CD4-positive, alpha-beta T cell treated with Interleukin-17A for 4 hours (primary cell): Measurements from ENCODE around the gene RAI14.

Experiments
- DNase-seq: peaks from one replicate; pipeline ENCODE4 v3.0.0-alpha.2; 2020; ENCODE audit warnings: mixed read lengths

The RAI14 gene

DNA sequence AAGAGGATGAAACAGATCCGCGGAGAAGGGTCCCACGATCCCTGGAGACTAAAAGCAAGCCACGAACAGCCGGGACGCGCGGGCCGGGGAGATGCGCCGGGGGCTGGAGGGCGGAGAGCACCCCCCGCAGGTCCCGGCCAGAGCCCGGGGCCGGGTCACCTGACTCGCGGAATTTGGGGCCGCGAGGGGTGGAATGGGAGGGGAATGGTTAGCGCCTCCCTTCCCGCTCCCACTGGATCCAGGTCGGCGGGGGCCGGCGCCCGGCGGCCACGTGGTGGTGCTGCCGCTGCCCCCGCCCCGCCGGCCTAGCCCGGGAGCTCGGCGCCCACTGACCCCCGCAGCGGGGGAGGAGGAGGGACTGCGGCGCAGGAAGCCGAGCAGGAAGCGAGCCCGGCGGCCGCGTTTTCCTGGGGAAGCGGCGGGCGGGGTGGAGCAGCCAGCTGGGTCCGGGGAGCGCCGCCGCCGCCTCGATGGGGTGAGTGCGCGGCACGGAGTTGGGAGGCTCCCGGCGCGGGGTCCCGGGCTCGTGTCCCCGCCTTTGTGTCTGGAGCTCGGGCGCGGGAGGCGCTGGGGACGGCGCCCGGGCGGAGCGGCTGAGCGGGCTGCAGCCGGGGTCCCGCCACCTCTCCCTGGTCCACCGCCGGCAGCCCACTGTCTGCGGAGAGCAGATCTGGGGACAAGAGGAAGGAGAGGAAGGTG, at the start of gene RAI14:
TSS of gene RAI14 (plus strand) at position 328 of the 699 bp plus-strand sequence. CDS start 30,592 bp downstream, outside the sequence.
- DNase-seq = peak; percentile 44

DNA sequence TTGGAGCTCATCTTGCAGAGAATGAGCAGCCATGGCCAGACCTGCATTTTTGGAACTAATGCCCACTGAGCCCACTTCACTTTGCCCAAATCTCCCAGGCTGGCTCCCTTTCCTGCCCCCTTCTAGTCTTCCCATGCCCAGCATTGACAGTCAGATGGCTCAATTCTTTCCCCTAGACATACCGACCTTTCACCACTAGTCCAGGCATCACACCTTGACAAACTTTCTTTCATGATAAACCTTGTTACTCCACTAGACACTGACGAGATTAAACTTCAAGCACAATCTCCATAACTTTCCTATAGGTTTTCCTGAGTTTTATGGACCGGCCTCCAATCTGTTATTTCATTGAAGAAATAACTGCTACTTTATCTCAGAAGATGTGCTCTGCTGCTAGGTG, 47.8 kb upstream of the RAI14 start:
- DNase-seq = no peak

DNA sequence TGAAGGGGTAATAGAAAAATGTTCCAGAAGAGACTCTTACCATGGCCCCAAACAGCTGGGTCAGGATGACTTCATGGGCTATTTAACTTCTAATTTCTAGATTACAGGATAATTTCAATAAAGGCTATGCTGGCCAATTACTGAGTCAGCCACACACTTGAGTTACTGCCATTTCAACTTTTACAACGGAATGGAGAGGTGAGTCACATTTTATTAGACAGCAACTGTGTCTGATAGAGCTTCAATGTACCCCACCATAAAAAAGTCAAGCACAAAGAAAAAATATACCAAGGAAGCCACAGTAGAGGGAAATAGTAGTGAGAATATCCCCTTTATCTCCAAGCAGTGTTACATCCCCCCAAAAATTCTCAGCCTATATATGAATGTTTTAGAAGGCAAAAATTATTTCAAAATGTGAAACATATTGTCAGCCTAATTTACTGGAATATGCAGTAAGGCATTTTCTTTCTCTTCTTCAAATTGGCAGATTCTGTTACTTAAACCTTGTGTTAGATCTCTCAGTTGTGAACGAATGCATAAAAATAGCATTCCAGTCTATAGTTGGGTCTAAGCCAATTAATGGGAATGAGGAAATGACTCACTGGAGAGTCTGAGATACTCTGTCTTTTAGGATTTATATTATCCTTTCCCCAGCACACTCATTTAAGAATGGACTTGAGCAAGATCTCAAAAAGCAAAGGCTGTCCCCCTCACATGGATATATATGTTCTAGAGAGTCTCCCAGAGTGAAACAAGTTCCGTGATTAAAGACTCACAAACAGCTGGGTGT, 47.1 kb upstream of the RAI14 start:
- no peak for DNase-seq

DNA sequence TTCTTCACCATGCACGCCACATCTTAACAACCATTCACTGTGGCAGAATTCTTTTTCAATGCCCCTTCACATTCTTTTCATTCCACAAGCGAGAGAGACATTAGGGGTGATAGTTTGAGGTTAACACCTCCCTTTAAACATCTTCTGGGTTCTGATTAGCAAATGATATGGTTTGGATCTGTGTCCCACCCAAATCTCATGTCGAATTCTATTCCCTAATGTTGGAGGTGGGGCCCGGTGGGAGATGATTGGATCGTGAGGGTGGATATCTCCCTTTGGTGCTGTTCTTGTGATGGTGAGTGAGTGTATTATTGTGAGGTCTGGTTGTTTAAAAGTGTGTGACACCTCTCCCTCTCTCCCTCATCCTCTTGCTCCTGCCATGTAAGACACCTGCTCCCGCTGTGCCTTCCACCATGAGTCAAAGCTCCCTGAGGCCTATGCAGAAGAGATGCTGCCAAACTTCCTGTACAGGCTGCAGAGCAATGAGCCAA, 46.1 kb upstream of the RAI14 start:
- no peak for DNase-seq

GRCh38 chr5:34610546-34610945, 45.6 kb upstream of the RAI14 start:
- DNase-seq = no peak

DNA sequence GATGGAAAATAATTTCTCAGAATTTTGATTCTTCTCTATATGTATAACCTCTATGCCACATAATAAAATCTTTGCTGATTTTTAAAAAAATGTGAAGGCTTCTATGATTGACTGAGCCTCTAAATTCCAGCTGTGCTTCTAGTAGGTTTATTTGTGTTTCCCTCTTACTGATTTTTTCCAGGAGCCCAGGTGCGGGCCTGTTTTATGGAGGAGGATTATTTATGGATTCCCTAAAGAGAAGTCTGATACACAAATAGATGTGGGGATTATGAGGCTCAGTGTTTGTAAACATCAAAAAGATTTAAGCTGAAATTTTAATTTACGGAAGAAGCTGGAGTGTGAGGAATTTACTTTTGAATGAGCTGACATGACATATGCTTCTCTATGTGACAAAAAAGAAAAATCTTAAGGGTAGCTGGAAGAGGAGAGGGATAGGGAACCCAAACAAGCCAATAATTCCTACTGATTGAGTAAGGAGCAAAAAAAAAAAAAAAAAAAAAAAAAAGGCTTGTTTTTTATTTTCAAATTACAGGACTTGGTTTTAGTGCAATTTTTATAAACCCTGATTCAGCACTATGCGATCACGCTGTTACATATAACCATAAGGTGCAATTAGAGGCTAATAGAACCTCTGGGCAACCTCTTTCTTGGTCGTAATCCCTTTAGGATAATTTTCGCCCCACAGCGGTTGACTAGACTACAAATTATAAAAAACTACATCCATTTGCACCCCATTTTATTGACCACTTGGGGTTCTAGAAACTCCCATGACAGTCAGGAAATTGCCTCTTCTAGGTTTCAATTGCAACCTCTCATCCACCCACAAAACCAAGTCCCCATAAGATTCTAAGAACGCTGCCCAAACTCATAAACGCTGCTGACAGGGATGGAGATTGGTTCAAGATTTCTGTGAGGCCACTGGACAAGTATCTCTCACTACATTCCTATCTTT, 44.4 kb upstream of the RAI14 start:
- DNase-seq = no peak

DNA sequence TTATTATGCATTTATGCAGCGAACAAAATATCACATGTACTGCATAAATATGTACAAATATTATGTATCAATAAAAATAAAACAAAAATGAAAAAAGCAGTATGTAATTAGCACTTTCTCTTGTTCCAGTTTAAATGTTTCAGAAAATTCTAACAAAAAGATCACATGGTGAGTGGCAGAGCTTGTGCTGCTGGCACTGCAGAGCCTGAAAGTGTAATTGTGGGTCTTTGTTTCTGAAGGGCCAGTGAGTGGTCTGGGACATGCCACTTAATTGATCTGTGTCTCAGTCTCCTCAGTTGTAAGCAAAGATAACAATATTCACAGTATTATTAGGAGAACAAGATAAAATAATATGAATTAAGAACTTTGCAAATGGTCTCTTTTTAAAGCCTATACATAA, 39.5 kb upstream of the RAI14 start:
- DNase-seq = no peak

- no peak for DNase-seq
Measured at GRCh38 chr5:34618371-34619065, 37.6 kb upstream of the RAI14 start.

DNA sequence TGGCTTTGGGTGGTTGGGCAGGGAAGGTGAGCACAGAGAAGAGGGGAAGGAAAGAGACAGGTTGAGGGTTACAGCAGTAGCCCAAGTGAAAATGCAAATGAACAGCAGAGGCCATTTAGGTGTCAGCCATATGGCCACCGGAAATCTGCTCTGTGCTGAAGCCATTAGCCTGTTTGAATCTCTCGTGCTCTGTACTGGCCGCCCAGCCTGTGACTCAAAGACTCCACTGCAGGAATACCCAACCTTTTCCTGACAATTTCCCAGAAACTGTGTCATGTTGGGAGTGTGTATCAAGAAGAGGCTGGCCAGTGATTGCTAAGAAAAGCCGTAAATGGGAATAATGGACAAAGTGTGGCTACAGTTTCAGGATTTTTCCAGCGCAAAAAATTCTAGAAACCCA, 35.9 kb upstream of the RAI14 start:
- no peak for DNase-seq

- DNase-seq = no peak
Measured at GRCh38 chr5:34621277-34622097, 34.6 kb upstream of the RAI14 start.

DNA sequence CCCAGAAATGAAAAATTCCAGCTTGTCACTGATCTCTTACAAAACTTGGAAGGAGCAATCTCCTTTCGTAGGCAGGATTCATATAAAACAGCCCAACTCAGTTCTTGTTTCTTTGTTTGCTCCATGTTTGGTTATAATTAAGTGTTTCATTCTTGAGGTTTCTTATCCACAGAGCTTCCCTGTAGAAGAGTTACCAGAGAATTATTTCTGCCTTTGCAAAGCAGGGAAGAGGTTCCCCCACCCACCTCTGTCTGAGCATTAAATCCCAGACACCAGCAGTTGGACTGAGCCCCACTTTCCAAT, 34.1 kb upstream of the RAI14 start:
- DNase-seq = no peak

- no peak for DNase-seq
Measured at GRCh38 chr5:34624691-34625090, 31.4 kb upstream of the RAI14 start.

- DNase-seq = no peak
Measured at GRCh38 chr5:34625246-34625645, 30.9 kb upstream of the RAI14 start.

DNA sequence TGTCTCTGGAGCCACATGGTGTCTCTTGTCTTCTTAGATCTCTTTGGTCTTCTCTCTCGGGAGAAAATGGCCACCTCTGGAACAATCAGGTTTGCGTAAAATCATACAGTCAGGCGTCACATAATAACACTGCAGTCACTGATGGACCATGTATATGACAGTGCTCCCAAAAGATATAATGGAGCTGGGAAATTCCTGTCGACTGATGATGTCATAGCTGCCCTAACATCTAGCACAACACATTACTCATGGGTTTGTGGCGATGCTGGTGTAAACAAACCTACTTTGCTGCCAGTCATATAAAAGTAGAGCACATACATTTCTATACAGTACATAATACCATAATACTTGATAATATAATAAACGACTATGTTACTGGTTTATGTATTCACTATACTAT, 30.1 kb upstream of the RAI14 start:
- DNase-seq = no peak

DNA sequence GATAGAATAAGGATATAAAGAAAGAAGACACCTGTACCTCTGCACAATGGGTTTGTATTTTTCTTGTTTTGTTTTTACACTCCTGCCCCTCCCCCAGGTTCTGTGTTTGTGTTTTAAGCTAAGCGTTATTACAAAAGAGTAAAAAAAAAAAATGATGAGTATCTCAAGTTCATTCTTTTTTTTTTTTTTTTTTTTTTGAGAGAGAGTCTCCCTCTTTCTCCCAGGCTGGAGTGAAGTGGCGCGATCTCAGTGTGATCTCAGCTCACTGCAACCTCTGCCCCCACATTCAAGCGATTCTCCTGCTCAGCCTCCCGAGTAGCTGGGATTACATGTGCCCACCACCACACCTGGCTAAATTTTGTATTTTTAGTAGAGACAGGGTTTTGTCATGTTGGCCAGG, 29.4 kb upstream of the RAI14 start:
- no peak for DNase-seq

- DNase-seq = no peak
Measured at GRCh38 chr5:34627794-34628193, 28.3 kb upstream of the RAI14 start.

GRCh38 chr5:34628373-34628772, 27.8 kb upstream of the RAI14 start:
- no peak for DNase-seq

DNA sequence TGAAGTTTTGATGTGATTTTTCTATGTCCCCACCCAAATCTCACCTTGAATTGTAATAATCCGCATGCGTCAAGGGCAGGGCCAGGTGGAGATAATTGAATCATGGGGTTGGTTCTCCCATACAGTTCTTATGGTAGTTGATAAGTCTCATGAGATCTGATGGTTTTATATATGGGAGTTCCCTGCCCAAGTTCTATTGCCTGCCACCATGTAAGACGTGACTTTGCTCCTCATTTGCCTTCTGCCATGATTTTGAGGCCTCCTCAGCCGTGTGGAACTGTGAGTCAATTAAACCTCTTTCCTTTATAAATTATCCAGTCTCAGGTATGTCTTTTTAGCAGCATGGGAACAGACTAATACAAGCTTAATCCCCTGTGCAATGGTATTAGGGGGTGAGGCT, 25.5 kb upstream of the RAI14 start:
- no peak for DNase-seq

GRCh38 chr5:34632807-34633422, 23.2 kb upstream of the RAI14 start:
- no peak for DNase-seq

- no peak for DNase-seq
Measured at GRCh38 chr5:34639852-34640626, 16.1 kb upstream of the RAI14 start.
